Sigmoid colon (tissue), 4 donors: ENCODE data around the gene GOLGA6L7.
"Not testable (repeated sequence)": the region's sequence is repeated elsewhere in the genome, so short reads cannot be mapped to it uniquely, and the experiment has no call there.

Experiments
- EP300 ChIP-seq, 4 donors: sonication (generic); formaldehyde crosslinking; IDR thresholded peaks; one replicate each; pipeline ENCODE4 v1.6.1; 2017; ENCODE audit warnings: antibody characterized with exemption in 4 of 4
- POLR2A ChIP-seq, 2 donors: fragments of 450-650 bp; IDR thresholded peaks; one replicate each; pipeline ENCODE4 v1.6.1; 2016; ENCODE audit warnings: antibody characterized with exemption in 2 of 2, mild to moderate bottlenecking in 2 of 2, moderate library complexity in 2 of 2
- POLR2AphosphoS5 ChIP-seq, 4 donors: sonication (generic); formaldehyde crosslinking; IDR thresholded peaks; one replicate each; pipeline ENCODE4 v1.6.1; 2017; ENCODE audit warnings: antibody characterized with exemption in 4 of 4
- TF ChIP-seq, protein P1 (sequence below), 4 experiments: fragments of 450-650 bp in 3 of 4; fragments of 200-600 bp in 1 of 4; IDR thresholded peaks; one replicate each; pipeline ENCODE4 v1.5.1; 2016 to 2019; ENCODE audit warnings: antibody characterized with exemption in 4 of 4, mild to moderate bottlenecking in 3 of 4, moderate library complexity in 2 of 4

DNA sequence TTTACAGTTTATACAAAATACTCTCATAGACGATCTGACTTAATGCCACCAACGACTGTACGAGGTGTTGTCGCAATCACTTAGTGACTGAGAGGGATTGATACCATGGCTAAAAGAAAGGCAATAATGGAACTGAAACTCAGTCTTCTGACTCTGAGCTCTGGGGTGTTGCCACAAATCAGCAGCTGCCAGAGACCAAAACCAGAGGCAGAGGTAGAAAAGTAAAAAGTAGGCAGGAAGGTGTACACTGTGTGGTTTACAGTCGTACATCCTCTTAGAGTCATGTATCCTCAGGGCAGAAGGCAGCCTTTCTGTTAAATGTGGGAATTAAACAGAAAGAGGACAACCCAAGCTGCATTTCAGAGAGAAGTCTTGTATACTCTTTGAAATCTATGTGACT, 1.2 kb downstream of the GOLGA6L7 start:
- TF ChIP-seq POLR2A, EP300, POLR2AphosphoS5 (IDR thresholded peaks at IDR 0.05): not testable (repeated sequence)
- TF ChIP-seq, protein P1, sequence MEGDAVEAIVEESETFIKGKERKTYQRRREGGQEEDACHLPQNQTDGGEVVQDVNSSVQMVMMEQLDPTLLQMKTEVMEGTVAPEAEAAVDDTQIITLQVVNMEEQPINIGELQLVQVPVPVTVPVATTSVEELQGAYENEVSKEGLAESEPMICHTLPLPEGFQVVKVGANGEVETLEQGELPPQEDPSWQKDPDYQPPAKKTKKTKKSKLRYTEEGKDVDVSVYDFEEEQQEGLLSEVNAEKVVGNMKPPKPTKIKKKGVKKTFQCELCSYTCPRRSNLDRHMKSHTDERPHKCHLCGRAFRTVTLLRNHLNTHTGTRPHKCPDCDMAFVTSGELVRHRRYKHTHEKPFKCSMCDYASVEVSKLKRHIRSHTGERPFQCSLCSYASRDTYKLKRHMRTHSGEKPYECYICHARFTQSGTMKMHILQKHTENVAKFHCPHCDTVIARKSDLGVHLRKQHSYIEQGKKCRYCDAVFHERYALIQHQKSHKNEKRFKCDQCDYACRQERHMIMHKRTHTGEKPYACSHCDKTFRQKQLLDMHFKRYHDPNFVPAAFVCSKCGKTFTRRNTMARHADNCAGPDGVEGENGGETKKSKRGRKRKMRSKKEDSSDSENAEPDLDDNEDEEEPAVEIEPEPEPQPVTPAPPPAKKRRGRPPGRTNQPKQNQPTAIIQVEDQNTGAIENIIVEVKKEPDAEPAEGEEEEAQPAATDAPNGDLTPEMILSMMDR (IDR thresholded peaks at IDR 0.05), result not testable (repeated sequence)
